Lung (tissue), 12 donors: ENCODE results near the gene RIPK4. TPM values are rescaled to one million over a fixed set of nuclear protein-coding genes. Genes with fewer than 3 reads are reported as not detected.

ENCODE experiments used
- ATAC-seq: fragments of 200-7000 bp; cut with Tn5 transposase; one replicate; pipeline ENCODE4 v1.9.1; 2020; ENCODE audit warnings: moderate number of reproducible peaks; ENCODE audit not compliant: insufficient read depth, low FRiP score
- DNase-seq, 3 donors: peaks; one replicate each; pipeline ENCODE4 v3.0.0-alpha.2; 2013 to 2017
- H3K27ac ChIP-seq, 2 donors: one replicate each; pipeline ENCODE4 v1.5.1; 2013; ENCODE audit warnings: mild to moderate bottlenecking in 2 of 2, moderate library complexity in 2 of 2, control low read depth in 1 of 2, inconsistent platforms in 1 of 2, low read depth in 1 of 2, low read length in 1 of 2
- H3K27me3 ChIP-seq, 3 donors: one replicate each; pipeline ENCODE4 v1.5.1; 2013; ENCODE audit warnings: low read length in 2 of 3; ENCODE audit not compliant: control insufficient read depth in 3 of 3, insufficient read depth in 3 of 3
- H3K36me3 ChIP-seq, 4 donors: one replicate each; pipeline ENCODE4 v1.5.1; 2013; ENCODE audit warnings: low read length in 4 of 4, mild to moderate bottlenecking in 1 of 4, moderate library complexity in 1 of 4; ENCODE audit not compliant: control insufficient read depth in 4 of 4, insufficient read depth in 4 of 4
- H3K4me1 ChIP-seq, 5 donors: one replicate each; pipeline ENCODE4 v1.5.1; 2013; ENCODE audit warnings: low read length in 5 of 5, mild to moderate bottlenecking in 2 of 5, moderate library complexity in 1 of 5; ENCODE audit not compliant: control insufficient read depth in 5 of 5, insufficient read depth in 5 of 5
- H3K4me3 ChIP-seq: one replicate; pipeline ENCODE4 v1.5.1; 2013; ENCODE audit warnings: mild to moderate bottlenecking, control low read depth, moderate library complexity
- H3K9ac ChIP-seq, 2 donors: one replicate each; pipeline ENCODE4 v1.5.1; 2013; ENCODE audit warnings: low read length in 2 of 2, control low read depth in 1 of 2; ENCODE audit not compliant: insufficient read depth in 1 of 2
- H3K9me3 ChIP-seq, 4 donors: one replicate each; pipeline ENCODE4 v1.5.1; 2013; ENCODE audit warnings: low read length in 3 of 4, mild to moderate bottlenecking in 1 of 4, moderate library complexity in 1 of 4; ENCODE audit not compliant: control insufficient read depth in 4 of 4, insufficient read depth in 3 of 4
- CTCF ChIP-seq: IDR thresholded peaks from 2 replicates; pipeline ENCODE4 v1.5.1; 2012; ENCODE audit warnings: mild to moderate bottlenecking; ENCODE audit errors: control extremely low read depth, extremely low read depth
- WGBS, 2 donors: extraction: QIAGEN DNeasy Blood & Tissue Kit; methylation state at CpG; one replicate each; pipeline ENCODE4 v1.1.7; 2013; 5-methylcytosine and 5-hydroxymethylcytosine counted together
- polyA plus RNA-seq, 2 donors: library from polyadenylated mRNA; stranded (reverse); fragments of 200-250 nt; gene quantifications; one replicate each; pipeline ENCODE4 v1.2.1, GENCODE V29; 2013
- total RNA-seq, 2 donors: library from RNA; depleted of rRNA in 1 of 2; stranded (reverse); fragments of >200 nt in 1 of 2; gene quantifications; one replicate each; pipeline ENCODE4 v1.2.1, GENCODE V29; 2014 to 2021
- donor health status: control.
- donor health status: control.
- donor health status: Bipolar disorder and iron deficiency.
- donor health status: healthy.
- donor health status: DM: yes; HTN: yes; CAD: no.

The RIPK4 gene
- total and polyA plus RNA-seq, 4 donors = 5.0 to 21.6 (median 9.1) TPM

GRCh38 chr21:41801321-41802197, 34.7 kb upstream of the RIPK4 start:
- 78 to 88% methylated on average over 32 of the region's 32 CpGs for WGBS, 2 donors
- Histone ChIP-seq H3K27ac (peak overlapping the region in 1 of 2 donors; percentile 30), H3K27me3 (no peaks in the 10 kb centered on the region), H3K9ac (no peak overlapping the region), H3K4me3 (no peak overlapping the region), H3K9me3 (no peaks in the 10 kb centered on the region), H3K4me1 (no peaks in the 10 kb centered on the region), H3K36me3 (peaks cover 0 to 26% (median 1%) of the 10 kb centered on the region in 4 donors)
- TF ChIP-seq CTCF = no peak
- DNase-seq = no peak
- no peak for ATAC-seq

- WGBS, 2 donors = 91 to 93% methylated on average over 24 of the region's 24 CpGs
- no peak for TF ChIP-seq CTCF
- H3K27me3 ChIP-seq = no peaks in the 10 kb centered on the region
- H3K27ac ChIP-seq = no peak overlapping the region
- no peak overlapping the region for H3K9ac ChIP-seq
- no peaks in the 10 kb centered on the region for H3K4me1 ChIP-seq
- no peak for ATAC-seq
- no peak for DNase-seq
- peaks cover 0 to 26% (median 1%) of the 10 kb centered on the region in 4 donors for H3K36me3 ChIP-seq
- H3K4me3 ChIP-seq = no peak overlapping the region
- no peaks in the 10 kb centered on the region for H3K9me3 ChIP-seq
These were observed 33.8 kb upstream of the RIPK4 start for GRCh38 chr21:41800425-41801320.

GRCh38 chr21:41799763-41800162, 32.9 kb upstream of the RIPK4 start:
- no peak for ATAC-seq

More at GRCh38 chr21:41799763-41800162, 32.9 kb upstream of the RIPK4 start:
- H3K36me3 ChIP-seq = peaks cover 0 to 26% (median 1%) of the 10 kb centered on the region in 4 donors
- TF ChIP-seq CTCF = no peak
- no peak for DNase-seq
- no peaks in the 10 kb centered on the region for H3K27me3 ChIP-seq
- no peak overlapping the region for H3K27ac ChIP-seq
- H3K4me1 ChIP-seq = no peaks in the 10 kb centered on the region
- H3K9ac ChIP-seq = no peak overlapping the region
- WGBS, 2 donors = 95 to 97% methylated on average over 7 of the region's 7 CpGs
- H3K4me3 ChIP-seq = no peak overlapping the region
- no peaks in the 10 kb centered on the region for H3K9me3 ChIP-seq
